ENCODE measurements around the gene KLHL14.
"Not testable (repeated sequence)": the region's sequence is repeated elsewhere in the genome, so short reads cannot be mapped to it uniquely, and the experiment has no call there.

The KLHL14 gene

DNA sequence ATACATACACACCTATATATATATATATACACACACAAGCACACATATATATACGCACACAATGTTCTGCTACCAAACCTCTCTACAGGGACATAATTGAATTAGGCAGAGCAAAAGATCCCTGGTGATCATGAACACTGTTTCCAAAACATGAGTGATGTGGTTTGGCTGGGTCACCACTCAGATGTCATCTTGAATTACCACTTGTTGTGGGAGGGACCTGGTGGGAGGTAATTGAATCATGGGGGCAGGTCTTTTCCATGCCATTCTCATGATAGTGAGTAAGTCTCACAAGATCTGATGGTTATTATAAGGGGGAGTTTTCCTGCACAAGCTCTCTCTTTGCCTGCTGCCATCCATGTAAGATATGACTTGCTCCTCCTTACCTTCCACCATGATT is 135.2 kb downstream of the KLHL14 start:
- DNase-seq (ENCODE audit: low read depth in 2 of 2, low spot score in 1 of 2) = not testable (repeated sequence)

GRCh38 chr18:32637226-32637625 is 135.6 kb downstream of the KLHL14 start:
- DNase-seq (ENCODE audit: low read depth in 2 of 2, low spot score in 1 of 2) = no peak

- DNase-seq (ENCODE audit: low read depth in 2 of 2, low spot score in 1 of 2) = no peak
Observed at GRCh38 chr18:32634876-32635431, 137.9 kb downstream of the KLHL14 start.

DNA sequence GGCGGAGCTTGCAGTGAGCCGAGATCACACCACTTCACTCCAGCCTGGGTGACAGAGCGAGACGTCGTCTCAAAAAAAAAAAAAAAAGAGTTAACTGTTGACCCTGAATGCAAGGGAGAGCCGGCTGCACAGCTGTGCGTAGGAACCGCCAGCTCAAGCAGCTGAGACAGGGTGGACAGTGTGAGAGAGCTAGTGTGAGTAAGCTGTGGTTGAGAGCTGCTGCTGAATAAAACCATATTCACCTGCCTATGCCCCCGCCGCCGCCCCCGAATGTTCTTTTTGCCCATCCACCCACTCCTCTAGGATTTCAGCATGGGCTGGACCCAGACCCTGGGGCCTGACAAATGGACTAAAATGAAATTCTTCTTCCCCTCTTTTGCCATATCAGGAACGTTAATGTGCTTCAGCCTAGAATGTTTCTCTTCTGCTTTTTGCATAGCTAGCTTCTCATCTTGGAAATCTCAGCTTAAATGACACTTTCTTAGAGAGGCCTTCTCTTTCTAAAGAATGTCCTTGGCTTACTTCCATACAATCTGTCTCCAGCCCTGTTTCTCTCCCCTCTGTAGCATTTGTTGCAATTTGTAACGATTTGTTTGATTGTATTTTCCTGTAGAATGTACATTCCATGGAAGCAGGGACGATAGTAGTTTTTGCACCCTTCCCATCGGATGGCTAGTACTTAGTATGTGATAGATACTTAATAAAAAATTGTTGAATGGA is 142.7 kb downstream of the KLHL14 start:
- DNase-seq (ENCODE audit: low read depth in 2 of 2, low spot score in 1 of 2) = no peak

- DNase-seq (ENCODE audit: low read depth in 2 of 2, low spot score in 1 of 2) = no peak
Observed at GRCh38 chr18:32629292-32629691, 143.5 kb downstream of the KLHL14 start.

DNA sequence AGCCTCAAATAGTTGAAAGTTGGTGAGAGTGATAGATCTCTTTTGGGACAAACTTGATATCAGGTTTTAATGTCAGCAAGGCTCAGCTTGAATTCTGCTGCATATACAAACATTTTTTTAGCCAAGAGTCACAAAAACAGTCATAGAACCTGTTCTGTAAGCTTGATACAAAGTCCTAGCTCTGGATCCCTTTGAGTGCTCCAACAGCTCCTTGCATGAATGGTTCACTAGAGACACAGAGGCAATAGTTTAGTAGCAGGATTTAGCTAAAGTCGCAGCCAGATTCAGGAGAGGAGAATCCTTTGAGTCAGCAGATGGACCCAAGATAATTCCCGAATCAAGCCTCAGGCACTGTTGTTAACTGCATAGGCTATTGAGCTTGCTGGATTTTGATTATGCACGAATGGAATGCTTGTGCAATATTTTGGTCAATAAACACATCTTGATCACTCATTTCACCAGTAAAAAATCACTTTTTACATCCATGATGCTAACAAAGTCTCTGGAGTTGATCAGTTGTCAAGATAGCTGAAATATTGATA is 148.6 kb downstream of the KLHL14 start:
- DNase-seq (ENCODE audit: low read depth in 2 of 2, low spot score in 1 of 2) = no peak

- no peak for DNase-seq (ENCODE audit: low read depth in 2 of 2, low spot score in 1 of 2)
Observed at GRCh38 chr18:32623563-32623962, 149.3 kb downstream of the KLHL14 start.
